ENCODE measurements around the gene SLC24A4. TPM values are rescaled to one million over a fixed set of nuclear protein-coding genes. Genes with fewer than 3 reads are reported as not detected.

The SLC24A4 gene
- total and polyA plus RNA-seq, 2 of the 4 experiments (the other 2 are of a cell fraction): not detected

DNA sequence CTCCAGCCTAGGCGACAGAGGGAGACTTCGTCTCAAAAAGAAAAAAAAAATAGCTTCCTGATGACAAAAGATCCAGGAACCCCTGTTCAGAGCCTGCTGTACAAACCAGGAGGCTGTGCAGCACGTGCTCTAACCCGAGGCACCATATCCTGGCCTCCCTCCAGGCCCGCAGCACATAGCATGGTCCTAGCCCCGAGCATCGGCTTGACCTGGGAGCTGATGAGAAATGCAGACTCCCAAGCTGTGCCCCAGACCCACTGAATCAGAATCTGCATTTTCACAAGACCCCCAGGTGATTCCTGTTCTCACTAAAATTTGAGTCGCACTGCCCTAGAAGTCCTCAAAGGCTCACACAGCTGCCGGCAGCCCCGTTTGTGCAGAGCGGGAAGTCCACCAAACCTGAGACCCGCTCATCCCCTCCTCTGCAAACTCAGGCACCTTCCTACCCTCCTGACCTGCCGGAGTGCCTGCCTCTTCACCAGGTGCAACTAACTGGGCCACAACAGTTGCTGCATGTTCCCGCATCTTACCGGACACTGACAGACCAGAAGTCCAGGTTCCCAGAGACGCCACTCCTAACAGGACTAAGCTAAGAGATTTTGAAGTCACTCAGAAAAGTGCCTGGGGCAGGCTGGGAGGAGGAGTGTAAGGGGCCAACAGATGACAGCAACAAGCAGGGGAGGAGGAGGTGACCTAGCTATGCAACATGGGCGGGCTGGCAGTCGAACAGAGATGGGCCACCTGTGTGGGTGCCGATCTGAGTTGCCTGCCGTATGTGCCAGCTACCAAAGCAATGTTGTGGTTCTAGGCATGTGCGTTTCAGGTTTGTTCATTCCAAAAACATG, 166.7 kb downstream of the SLC24A4 start:
- peak overlapping the region; percentile 60; the same call in 1 of the 2 replicates for H2AK5ac ChIP-seq (ENCODE audit: low read depth, low read length)
- ATAC-seq (ENCODE audit: low read depth) (no peak), DNase-seq (no peak)
- no peaks in the 10 kb centered on the region for H3K9me3 ChIP-seq (ENCODE audit: control insufficient read depth, insufficient read depth, low read length)
- H3K36me3 ChIP-seq (ENCODE audit: control insufficient read depth, insufficient read depth, low read length): no peaks in the 10 kb centered on the region
- dilution Hi-C loops (cut with HindIII; ENCODE audit: low sequenced_read_pairs, unreplicated experiment): no loop called here
- no peak overlapping the region for H3K4me3 ChIP-seq (ENCODE audit: insufficient read depth, low read depth, low read length)
- peak overlapping the region; percentile 84 for H2AFZ ChIP-seq (replicated peaks; ENCODE audit: low read length, poor library complexity)
- no TSS peak for BruUV-seq (replicated peaks)
- peak overlapping the region; percentile 27; the same call in 1 of the 2 replicates for H4K5ac ChIP-seq (ENCODE audit: low read depth, low read length)
- H2BK5ac ChIP-seq (ENCODE audit: low read depth, low read length, poor library complexity, severe bottlenecking): no peak overlapping the region
- H3K4ac ChIP-seq (ENCODE audit: low read depth, low read length): peak overlapping the region; percentile 68; the same call in 1 of the 2 replicates
- H2BK120ac ChIP-seq (ENCODE audit: low read depth, low read length): peak overlapping the region; percentile 73; the same call in 1 of the 2 replicates
- no peaks in the 10 kb centered on the region for H3K27me3 ChIP-seq (ENCODE audit: control insufficient read depth, insufficient read depth, low read length)
- H3K23ac ChIP-seq (ENCODE audit: low read depth, low read length): peak overlapping the region; percentile 64; the same call in 1 of the 2 replicates
- intact Hi-C loops (cut with micrococcal nuclease): no loop called here
- no peak overlapping the region for H3K18ac ChIP-seq (ENCODE audit: low read depth, low read length)
- 88% methylated on average over 11 of the region's 21 CpGs; no CpG with 5 or more reads in 1 of the 2 experiments for WGBS, 2 experiments (ENCODE audit: extremely low coverage in 2 of 2, insufficient read length in 1 of 2)
- H3K14ac ChIP-seq (replicated peaks; ENCODE audit: low read depth, low read length): peak overlapping the region; percentile 78
- no peaks in the 10 kb centered on the region for H3K79me1 ChIP-seq (ENCODE audit: low read depth in 1 of 2, low read length in 2 of 2)
- H4K20me1 ChIP-seq (ENCODE audit: insufficient read depth, low read length): no peaks in the 10 kb centered on the region
- no peak overlapping the region for H3K56ac ChIP-seq (ENCODE audit: extremely low read depth, insufficient read depth, low read length)
- H3K9ac ChIP-seq (ENCODE audit: low read depth, low read length): no peak overlapping the region
- H4K91ac ChIP-seq (ENCODE audit: insufficient read depth, low read depth, low read length): no peak overlapping the region
- H3K4me2 ChIP-seq (ENCODE audit: low read depth, low read length): no peak overlapping the region
- no peak overlapping the region for H2AK9ac ChIP-seq (replicated peaks; ENCODE audit: low read depth, low read length, poor library complexity)
- POLR2A ChIA-PET (ENCODE audit: unreplicated experiment): no interaction called here
- in situ Hi-C loops (cut with MboI; ENCODE audit: low sequenced_read_pairs): no loop called here
- H2BK20ac ChIP-seq (ENCODE audit: low read depth, low read length): peak overlapping the region; percentile 49; the same call in 1 of the 2 replicates
- no peak overlapping the region for H3K27ac ChIP-seq (ENCODE audit: insufficient read depth, low read length)
- peaks cover 13% of the 10 kb centered on the region; the same call in 1 of the 2 replicates for H3K4me1 ChIP-seq (ENCODE audit: control insufficient read depth, insufficient read depth, low read length)
- peak overlapping the region in 1 of 2 experiments; percentile 81; a peak in 3 of 4 replicates for H4K8ac ChIP-seq (ENCODE audit: low read depth in 2 of 2, low read length in 2 of 2)
- H2BK15ac ChIP-seq (ENCODE audit: low read depth, low read length): peak overlapping the region; percentile 15; the same call in 1 of the 3 replicates
- H3K9me1 ChIP-seq (ENCODE audit: insufficient read depth, low read length): peaks cover 15% of the 10 kb centered on the region
- CTCF ChIA-PET: interaction anchor here (0.8 kb wide), 1 partner anchor 30 kb away, joined by 3 read pairs; no protein-coding TSS in a partner anchor
- TF ChIP-seq MXI1 (IDR thresholded peaks at IDR 0.05; ENCODE audit: borderline replicate concordance, low read depth, low read length) (no peak), POLR2A (IDR thresholded peaks at IDR 0.05; ENCODE audit: low read depth, low read length) (no peak), BHLHE40 (IDR thresholded peaks at IDR 0.05; ENCODE audit: low read depth, low read length) (no peak), RCOR1 (IDR thresholded peaks at IDR 0.05; ENCODE audit: insufficient replicate concordance, low read length) (no peak), USF2 (IDR thresholded peaks at IDR 0.05; ENCODE audit: low read depth, low read length) (no peak), CEBPB (IDR thresholded peaks at IDR 0.05; ENCODE audit: low read depth, low read length) (no peak), ELK1 (IDR thresholded peaks at IDR 0.05; ENCODE audit: borderline replicate concordance, low read depth, low read length) (no peak), NFE2L2 (IDR thresholded peaks at IDR 0.05; ENCODE audit: low read depth, low read length) (no peak), RFX5 (IDR thresholded peaks at IDR 0.05; ENCODE audit: low read depth, low read length) (no peak), CHD1 (IDR thresholded peaks at IDR 0.05; ENCODE audit: low read depth, low read length) (no peak), CTCF (conservative IDR thresholded peaks at IDR 0.05; ENCODE audit: low read depth, low read length) (no peak), FOS (IDR thresholded peaks at IDR 0.05; ENCODE audit: low read depth, low read length) (no peak), SMC3 (IDR thresholded peaks at IDR 0.05; ENCODE audit: low read depth, low read length) (no peak), MAZ (IDR thresholded peaks at IDR 0.05; ENCODE audit: borderline replicate concordance, low read depth, low read length) (no peak)

Measured in IMR-90 (cell line).